COLO668 (cell line): ENCODE data around the gene ANKRD13B.
"Not testable (repeated sequence)": the region's sequence is repeated elsewhere in the genome, so short reads cannot be mapped to it uniquely, and the experiment has no call there.

Source experiments
- DNase-seq: peaks from one replicate; lab custom pipeline; 2025; ENCODE audit not compliant: unreplicated experiment; lab: John Stamatoyannopoulos, UW

Gene ANKRD13B

GRCh38 chr17:29640981-29641642 lies 48.2 kb downstream of the ANKRD13B start:
- DNase-seq, result no peak

- peak; percentile 31 for DNase-seq
Observed at GRCh38 chr17:29642171-29642611, 49.3 kb downstream of the ANKRD13B start.

GRCh38 chr17:29643817-29644160 lies 50.9 kb downstream of the ANKRD13B start:
- DNase-seq, result no peak

GRCh38 chr17:29645515-29646051 lies 52.7 kb downstream of the ANKRD13B start:
- DNase-seq, result no peak

GRCh38 chr17:29648005-29648404 lies 55.1 kb downstream of the ANKRD13B start:
- no peak for DNase-seq

- no peak for DNase-seq
Observed at GRCh38 chr17:29649359-29649758, 56.4 kb downstream of the ANKRD13B start.

- no peak for DNase-seq
Observed at GRCh38 chr17:29650396-29650795, 57.5 kb downstream of the ANKRD13B start.

- not testable (repeated sequence) for DNase-seq
Observed at GRCh38 chr17:29651913-29652312, 59.0 kb downstream of the ANKRD13B start.

GRCh38 chr17:29652976-29653375 lies 60.0 kb downstream of the ANKRD13B start:
- DNase-seq, result no peak

GRCh38 chr17:29653995-29654714 lies 61.2 kb downstream of the ANKRD13B start:
- DNase-seq, result no peak

GRCh38 chr17:29655323-29655722 lies 62.4 kb downstream of the ANKRD13B start:
- DNase-seq, result no peak

GRCh38 chr17:29659155-29659554 lies 66.2 kb downstream of the ANKRD13B start:
- no peak for DNase-seq

- DNase-seq, result no peak
Observed at GRCh38 chr17:29661213-29661612, 68.3 kb downstream of the ANKRD13B start.

- peak; percentile 3 for DNase-seq
Observed at GRCh38 chr17:29663155-29663554, 70.2 kb downstream of the ANKRD13B start.
